GM12892 (cell line): ENCODE results near the gene CIC.

ENCODE experiments used
- POLR2A ChIP-seq: IDR thresholded peaks from 2 replicates; pipeline ENCODE4 v1.6.1; 2011; ENCODE audit warnings: low read depth, low read length, control low read depth
- POLR2AphosphoS5 ChIP-seq: IDR thresholded peaks from 2 replicates; pipeline ENCODE4 v1.6.1; 2011; ENCODE audit warnings: low read depth, low read length, control low read depth
- TAF1 ChIP-seq: IDR thresholded peaks from 2 replicates; pipeline ENCODE4 v1.6.1; 2011; ENCODE audit warnings: low read depth, mild to moderate bottlenecking, control low read depth, low read length, borderline replicate concordance

- no peak for TF ChIP-seq TAF1
- no peak for TF ChIP-seq POLR2A
- no peak for TF ChIP-seq POLR2AphosphoS5
Observed at GRCh38 chr19:42268704-42269477, at the start of gene CIC.
